ENCODE data around the gene PTX3.

The PTX3 gene

GRCh38 chr3:157409516-157409915 is 27.1 kb upstream of the PTX3 start:
- TF ChIP-seq CTCF (IDR thresholded peaks at IDR 0.05; ENCODE audit: low read depth, low read length) = no peak
- no peak for DNase-seq (ENCODE audit: extremely low read depth, low read depth)

DNA sequence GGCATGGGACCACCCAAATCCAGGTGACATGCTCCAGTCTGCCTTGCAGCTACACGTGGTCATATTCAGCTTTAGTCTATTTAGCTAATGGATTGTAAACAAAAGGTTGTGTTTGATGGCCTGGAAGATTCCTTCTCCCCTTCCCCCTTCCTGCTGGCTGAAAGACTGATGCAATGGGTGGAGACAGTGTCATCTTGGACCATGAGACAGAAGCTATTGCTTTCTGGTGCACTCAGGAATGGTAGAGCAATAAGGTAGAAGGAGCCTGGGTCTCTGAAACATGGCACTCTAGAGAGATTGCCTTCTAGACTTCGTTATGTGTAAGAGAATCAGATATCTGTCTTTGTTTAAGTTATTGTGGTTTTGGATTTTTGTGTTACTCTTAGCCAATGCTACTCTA is 25.7 kb upstream of the PTX3 start:
- no peak for TF ChIP-seq CTCF (IDR thresholded peaks at IDR 0.05; ENCODE audit: low read depth, low read length)

GRCh38 chr3:157412323-157412855 is 24.3 kb upstream of the PTX3 start:
- no peak for DNase-seq (ENCODE audit: extremely low read depth, low read depth)
- TF ChIP-seq CTCF (IDR thresholded peaks at IDR 0.05; ENCODE audit: low read depth, low read length) = no peak

More for the DNA sequence above, 25.7 kb upstream of the PTX3 start:
- no peak for DNase-seq (ENCODE audit: extremely low read depth, low read depth)

GRCh38 chr3:157414861-157415260 is 21.8 kb upstream of the PTX3 start:
- TF ChIP-seq CTCF (IDR thresholded peaks at IDR 0.05; ENCODE audit: low read depth, low read length) = no peak
- no peak for DNase-seq (ENCODE audit: extremely low read depth, low read depth)

GRCh38 chr3:157416347-157417087 is 20.1 kb upstream of the PTX3 start:
- no peak for DNase-seq (ENCODE audit: extremely low read depth, low read depth)
- no peak for TF ChIP-seq CTCF (IDR thresholded peaks at IDR 0.05; ENCODE audit: low read depth, low read length)

GRCh38 chr3:157417247-157417646 is 19.4 kb upstream of the PTX3 start:
- TF ChIP-seq CTCF (IDR thresholded peaks at IDR 0.05; ENCODE audit: low read depth, low read length) = no peak
- no peak for DNase-seq (ENCODE audit: extremely low read depth, low read depth)

GRCh38 chr3:157418104-157418503 is 18.5 kb upstream of the PTX3 start:
- DNase-seq (ENCODE audit: extremely low read depth, low read depth) = no peak
- TF ChIP-seq CTCF (IDR thresholded peaks at IDR 0.05; ENCODE audit: low read depth, low read length) = no peak
